GM19043 (cell line): ENCODE data around the gene LDLRAD3.

ENCODE experiments used
- ATAC-seq: cut with Tn5 transposase; IDR thresholded peaks from one replicate; pipeline ENCODE4 v1.9.1; 2021; ENCODE audit warnings: low read depth; ENCODE audit not compliant: unreplicated experiment

Gene LDLRAD3

DNA sequence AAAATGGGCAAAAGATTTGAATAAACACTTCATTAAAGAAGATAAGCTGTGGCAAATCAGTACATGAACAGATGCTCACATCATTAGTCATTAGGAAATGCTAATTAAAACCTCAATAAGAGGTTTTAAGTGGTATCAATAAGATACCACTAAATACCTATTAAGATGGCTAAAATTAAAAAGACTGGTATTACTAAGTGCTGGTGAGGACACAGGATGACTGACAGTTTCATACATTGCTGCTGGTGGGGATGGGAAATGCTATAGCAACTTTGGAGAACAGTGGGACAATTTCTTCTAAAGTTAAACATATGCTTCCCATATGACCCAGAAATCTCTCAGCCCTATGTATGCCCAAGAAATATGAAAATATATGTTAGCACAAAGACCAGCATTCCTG lies 276.1 kb downstream of the LDLRAD3 start:
- ATAC-seq, result no peak

DNA sequence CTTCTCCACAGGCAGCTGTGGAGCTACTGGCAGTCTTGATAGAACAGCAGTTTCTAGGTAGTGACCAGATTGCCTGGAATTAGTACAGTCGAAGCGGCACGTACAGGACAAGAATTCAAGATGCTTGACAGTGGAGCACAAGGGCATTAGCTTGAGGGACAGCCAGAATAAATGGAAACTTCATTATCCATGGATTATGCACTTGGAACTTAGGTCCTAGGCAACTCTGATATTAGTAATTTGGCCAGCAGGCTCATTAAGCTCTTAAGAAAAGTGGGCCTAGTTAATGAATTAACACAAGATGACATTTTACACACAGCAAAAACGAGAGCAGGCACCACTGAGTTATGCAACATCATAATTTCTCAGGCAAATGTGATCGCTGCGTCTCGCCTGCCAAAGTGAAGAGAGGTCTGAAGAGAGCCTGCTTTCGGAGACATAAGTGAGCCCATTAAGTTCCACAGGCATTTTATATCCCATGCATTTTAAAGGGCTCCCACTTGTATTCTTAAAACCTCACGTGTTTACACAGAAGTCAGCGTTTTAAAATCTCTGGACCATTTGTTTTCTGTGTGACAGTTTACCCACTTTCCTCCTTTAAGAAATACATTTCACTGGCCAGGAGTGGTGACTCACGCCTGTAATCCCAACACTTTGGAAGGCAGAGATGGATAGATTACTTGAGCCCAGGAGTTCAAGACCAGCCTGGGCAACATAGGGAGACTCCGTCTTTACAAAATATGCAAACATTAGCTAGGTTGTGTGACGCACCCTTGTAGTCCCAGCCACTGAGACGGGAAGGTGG lies 279.2 kb downstream of the LDLRAD3 start:
- no peak for ATAC-seq

DNA sequence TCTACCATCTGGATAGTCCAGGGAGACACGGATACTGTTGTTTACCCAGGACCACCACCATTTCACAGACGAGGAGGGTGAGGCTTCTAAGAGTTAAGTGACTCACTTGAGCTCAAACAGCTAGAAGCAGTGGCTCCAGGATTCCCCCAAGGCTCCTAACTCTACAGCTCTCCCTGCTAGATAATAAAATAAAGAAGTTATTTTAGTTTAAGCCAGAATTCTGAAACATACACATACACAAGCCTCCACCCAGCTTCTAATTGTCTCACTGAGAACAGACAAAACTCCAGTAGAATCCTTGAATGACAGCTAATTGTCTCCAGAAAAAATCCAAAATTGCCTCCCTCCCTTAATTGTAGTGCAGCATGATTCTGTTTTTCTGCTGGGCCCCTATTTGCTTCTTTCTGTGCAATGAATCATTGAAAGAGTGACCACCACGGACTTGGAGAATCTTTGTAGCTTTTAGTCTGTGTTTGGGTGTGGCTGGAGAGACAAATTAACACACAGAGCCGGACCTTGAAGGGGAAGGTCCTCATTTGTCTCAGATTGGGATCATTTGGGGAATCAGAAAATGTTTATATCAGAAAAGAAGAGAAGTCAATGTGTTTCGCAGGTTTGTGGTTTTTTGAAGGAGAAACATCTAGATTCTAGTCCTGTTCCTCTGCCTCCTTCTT lies 280.5 kb downstream of the LDLRAD3 start:
- no peak for ATAC-seq

DNA sequence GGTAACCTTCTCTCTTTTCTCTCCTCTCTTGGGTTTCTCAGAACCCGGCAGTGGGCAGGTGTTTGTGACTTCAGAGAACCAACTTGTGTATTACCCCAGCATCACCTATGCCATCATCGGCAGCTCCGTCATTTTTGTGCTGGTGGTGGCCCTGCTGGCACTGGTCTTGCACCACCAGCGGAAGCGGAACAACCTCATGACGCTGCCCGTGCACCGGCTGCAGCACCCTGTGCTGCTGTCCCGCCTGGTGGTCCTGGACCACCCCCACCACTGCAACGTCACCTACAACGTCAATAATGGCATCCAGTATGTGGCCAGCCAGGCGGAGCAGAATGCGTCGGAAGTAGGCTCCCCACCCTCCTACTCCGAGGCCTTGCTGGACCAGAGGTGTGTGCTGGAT lies 283.2 kb downstream of the LDLRAD3 start:
- no peak for ATAC-seq

DNA sequence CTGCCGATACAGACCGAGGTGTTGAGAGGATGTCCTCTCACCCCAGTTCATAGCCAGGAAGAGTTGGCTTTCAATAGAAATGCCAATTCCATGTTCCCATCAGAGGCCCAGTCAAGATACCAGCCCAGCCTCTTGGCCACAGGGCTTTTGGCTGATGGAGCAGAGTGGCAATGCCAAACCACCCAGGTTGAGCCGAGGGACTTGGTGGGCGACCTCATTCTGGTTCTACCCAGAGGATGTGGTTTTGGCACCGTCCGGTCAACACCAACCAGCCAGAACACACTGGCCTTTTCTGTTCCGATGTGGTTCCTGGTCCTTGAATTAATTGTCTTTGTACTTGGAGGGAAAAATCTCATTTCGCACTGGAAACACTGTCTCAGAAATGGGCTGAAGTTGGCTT lies 284.8 kb downstream of the LDLRAD3 start:
- no peak for ATAC-seq

DNA sequence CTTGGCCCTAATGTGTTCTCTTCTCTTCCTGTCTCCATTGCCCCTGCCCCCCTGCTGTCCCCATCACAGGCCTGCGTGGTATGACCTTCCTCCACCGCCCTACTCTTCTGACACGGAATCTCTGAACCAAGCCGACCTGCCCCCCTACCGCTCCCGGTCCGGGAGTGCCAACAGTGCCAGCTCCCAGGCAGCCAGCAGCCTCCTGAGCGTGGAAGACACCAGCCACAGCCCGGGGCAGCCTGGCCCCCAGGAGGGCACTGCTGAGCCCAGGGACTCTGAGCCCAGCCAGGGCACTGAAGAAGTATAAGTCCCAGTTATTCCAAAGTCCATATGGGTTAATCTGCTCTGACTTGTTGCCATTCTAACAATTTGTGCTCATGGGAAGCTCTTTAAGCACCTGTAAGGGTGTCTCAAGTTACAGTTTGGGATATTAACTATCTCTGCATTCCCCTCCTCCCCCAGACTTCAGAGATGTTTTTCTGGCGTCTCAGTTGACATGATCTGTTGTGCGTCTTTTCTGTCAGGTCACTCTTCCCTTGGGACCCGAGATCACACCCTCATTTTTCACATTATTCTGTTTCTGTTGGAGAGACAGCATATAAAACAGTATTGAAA lies 285.3 kb downstream of the LDLRAD3 start:
- no peak for ATAC-seq

DNA sequence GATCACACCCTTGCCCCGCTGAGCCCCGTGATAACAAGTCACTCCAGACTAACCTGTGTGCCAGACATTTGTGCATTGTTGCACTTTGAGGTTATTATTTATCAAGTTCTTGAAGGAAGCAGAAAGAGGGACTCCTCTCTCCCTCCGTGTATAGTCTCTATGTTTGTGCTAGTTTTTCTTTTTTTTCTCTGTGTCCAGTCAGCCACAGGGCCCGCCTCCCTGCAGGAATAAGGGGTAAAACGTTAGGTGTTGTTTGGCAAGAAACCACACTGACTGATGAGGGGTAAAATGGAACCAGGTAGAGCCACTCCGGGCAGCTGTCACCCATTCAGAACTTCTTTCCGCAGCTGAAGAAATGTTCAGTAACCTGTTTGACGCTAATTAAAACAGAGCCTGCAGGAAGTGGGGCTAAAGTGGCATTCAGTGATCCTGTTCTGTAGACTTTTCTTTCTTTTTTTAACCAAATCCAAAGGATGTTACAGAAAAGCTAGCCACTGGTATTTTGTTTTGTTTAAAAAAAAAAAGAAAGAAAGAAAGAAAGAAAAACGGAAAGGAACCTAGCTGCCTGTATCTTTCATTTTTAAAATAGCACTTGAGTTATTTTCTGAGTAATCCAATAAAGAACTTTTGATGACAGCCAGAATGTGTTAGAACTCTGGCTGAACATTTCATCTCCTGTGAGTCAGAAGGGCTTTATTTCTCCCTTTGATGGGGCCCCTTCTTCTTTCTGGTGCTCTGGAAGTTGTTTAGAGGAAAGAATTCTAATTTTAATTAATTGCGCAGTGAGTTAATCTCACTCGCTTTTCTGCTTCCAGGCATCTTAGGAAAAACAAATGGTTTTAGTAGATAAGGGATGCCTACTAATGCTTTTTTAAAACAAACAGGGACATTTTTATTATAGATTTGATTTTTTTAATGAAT lies 287.2 kb downstream of the LDLRAD3 start:
- no peak for ATAC-seq

DNA sequence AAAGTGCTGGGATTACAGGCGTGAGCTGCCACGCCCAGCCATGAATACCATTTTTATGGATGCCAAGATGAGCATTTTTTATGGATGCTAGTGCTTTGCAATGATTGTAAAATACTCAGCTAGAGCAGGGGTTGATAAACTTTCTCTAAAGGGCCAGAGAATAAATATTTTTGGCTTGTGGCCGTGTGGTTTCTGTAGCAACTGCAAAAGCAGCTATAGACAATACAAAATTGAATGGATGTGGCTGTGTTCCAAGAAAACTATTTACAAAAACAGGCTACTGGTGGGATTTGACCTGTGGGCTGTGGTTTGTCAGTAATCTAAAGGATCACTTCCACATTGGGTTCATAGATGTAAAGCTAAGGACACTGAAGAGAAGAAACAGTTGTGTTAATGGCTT lies 289.3 kb downstream of the LDLRAD3 start:
- no peak for ATAC-seq

DNA sequence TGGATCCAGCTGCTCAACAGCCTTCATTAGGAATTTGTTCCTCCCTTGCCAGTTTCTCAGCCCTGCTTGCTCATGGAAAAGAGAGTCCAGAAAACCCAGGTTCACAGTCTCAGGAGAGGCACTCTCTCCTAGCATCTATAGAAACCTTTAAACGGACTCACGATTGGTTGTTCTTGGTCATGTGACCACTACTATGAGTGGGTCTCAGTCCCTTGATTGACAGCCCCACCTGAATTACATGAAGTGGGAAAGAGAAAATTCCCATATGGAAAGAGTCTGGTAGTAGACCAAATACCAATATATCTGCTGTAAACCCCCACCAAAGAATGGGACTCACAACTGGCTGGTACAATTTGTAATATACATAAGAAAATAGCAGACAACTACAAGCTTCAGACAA lies 291.0 kb downstream of the LDLRAD3 start:
- no peak for ATAC-seq

DNA sequence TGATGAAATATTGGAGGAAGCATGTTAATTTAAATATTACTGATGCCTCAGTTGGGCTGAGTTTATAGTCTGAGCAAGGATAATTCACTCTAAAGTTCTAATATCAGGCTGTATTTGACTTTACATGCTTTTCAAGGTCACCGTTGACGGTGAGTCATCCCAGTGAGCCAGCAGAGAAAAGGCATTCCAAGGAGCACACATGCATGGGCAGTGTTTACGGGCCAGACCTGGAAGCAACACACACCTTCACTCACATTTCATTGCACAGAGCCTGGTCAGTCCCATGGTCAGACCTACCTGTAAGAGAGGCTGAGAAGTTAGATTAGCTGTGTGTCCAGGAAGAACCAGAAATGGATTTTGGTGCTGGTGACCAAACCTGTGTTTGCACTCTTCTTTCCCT lies 291.9 kb downstream of the LDLRAD3 start:
- no peak for ATAC-seq

DNA sequence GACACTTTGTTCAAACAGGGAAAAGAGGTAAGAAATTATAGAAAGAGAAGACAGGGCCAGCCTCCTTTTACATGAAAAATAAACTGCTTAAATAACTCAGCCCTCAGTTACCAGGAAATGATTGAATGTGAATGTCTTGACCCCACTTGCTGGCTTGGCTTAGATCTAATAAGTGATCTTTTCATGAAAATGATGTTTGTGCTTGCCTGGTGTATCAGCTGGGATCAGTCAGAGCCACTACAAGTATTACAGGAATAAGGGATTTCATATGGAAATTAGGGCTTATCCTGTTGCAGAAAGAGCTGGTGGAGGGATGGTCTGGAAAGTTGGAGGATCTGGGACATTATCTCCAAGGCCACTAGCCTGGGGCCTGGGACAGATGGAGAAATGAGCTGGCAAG lies 293.5 kb downstream of the LDLRAD3 start:
- no peak for ATAC-seq

DNA sequence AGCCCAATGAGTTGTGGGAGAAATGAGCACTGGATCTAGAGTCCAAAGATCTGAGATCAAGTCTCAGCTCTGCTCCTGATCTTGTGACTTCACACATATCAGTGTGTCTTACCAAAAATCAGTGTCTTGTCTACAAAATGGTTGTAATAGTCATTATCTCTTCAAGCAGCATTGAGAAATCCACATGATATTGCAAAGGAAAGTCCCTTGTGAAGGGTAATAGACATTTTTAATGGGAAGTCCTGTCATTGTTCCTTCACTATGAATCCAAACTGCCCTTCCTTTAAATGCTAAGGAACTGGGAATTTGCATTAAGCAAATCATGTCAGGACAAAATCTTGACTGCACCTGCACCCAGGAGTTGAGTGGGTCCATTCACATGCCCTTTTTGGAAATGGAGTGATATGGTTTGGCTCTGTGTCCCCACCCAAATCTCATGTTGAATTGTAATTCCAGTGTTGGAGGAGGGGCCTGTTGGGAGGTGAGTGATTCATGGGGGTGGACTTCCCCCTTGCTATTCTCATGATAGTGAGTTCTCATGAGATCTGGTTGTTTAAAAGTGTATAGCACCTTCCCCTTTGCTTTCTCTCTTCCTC lies 294.3 kb downstream of the LDLRAD3 start:
- ATAC-seq, result no peak

DNA sequence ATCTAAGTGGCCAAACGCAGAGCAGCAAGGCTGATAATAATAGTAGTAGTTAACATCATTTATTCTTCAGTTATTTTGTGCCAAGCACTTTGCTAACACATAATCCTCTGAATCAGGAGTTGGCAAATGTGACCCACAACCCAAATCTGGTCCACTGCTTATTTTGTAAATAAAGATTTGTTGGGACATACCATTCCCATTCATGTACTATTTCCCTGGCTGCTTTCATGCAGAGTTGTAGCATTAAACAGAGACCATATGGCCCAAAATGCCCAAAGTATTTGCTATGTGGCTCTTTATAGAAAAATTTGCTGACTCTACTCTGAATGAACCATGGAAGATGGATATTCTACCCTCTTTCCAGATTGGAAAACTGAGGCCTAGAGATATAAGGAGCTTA lies 295.0 kb downstream of the LDLRAD3 start:
- ATAC-seq, result no peak

DNA sequence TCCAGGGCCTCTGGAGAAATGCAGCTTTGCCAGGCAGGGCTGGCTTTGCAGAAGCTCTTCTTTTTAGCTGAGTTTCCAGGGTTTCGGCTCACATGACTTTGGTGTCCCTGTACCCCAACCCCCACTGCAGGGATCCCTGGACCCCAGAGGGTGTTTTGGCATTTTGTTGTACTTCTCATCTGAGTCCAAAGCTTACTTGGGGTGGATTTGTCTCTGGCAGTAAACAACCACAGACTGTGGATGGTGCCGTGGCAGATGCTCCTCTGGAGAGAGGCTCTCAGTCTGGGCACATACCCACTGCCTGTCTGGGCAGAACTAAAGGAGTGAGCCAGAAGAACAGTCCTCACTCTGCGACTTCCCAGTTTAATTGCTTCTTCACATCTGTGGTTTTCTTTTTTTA lies 295.8 kb downstream of the LDLRAD3 start:
- ATAC-seq, result no peak

DNA sequence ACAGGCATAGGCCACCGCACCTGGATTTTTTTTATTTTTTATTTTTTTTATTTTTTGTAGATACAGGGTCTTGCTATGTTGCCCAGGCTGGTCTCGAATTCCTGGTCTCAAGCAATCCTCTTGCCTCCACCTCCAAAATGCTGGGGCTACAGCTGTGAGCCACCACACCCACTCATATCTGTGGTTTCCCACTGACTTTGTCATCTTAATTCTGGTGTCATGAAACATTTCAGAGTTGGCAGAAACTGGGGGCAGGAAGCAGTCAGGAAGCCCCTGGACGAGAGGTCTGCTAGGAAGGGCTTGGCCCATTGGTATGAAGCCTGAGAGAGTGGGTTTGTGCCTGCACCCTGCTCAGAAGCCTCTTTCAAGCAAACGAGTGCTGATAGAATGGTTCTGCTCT lies 296.3 kb downstream of the LDLRAD3 start:
- no peak for ATAC-seq

DNA sequence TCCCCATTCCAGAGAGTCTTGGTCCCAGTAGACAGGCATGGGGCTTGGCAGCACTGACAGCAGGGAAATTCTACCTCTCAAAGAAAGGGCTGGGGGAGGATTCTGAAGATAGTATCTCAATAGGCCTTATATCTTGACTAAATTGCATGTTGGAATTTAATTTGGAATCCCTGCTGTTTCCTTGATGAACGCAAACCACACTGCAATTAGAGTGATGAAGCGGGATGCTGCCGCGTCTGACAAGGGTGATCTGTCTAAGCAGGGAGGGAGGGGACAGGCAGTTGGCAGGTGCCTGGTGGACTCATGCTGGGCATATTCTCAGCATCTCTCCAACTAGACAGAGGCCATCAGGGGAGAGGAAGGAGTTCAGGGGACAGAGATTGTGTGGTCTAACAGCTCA lies 296.9 kb downstream of the LDLRAD3 start:
- ATAC-seq, result no peak

DNA sequence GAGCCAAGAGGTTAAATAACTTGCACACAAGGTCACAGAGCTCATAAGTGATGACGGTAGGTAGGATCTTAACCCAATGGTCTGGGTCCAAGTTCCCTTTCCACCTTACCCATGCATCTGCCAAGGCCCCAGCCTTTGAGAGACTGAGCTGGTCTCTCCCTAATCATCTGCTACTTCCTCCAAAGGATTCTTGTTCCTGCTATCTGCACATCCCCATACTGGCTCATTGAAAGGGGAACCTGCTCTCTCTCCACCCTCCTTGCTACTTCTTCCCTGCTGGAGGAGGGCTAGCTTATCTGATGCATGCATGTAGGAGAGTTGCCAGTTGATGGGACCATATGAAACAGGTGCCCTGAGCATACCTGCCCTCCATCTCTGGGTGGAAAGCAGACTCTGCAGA lies 297.6 kb downstream of the LDLRAD3 start:
- no peak for ATAC-seq

DNA sequence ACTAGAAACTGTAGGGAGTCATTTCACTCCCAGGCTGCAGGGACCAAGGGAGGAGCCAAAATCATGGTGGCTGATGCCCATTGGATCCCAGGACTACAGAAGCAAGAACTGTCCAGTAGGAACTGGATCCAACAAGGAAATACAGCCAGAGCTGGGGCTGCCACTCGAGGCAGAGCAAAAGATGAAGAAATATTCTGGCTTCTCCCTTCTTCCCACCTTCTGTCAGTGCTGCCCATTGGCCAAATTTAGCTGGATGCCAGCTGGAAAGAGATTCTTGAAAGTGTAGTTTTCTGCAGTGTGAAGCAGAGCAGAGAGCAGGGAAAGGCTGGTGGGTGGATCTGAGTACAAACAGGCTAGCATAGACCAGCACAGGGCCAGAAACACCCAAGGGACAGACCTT lies 299.8 kb downstream of the LDLRAD3 start:
- no peak for ATAC-seq

DNA sequence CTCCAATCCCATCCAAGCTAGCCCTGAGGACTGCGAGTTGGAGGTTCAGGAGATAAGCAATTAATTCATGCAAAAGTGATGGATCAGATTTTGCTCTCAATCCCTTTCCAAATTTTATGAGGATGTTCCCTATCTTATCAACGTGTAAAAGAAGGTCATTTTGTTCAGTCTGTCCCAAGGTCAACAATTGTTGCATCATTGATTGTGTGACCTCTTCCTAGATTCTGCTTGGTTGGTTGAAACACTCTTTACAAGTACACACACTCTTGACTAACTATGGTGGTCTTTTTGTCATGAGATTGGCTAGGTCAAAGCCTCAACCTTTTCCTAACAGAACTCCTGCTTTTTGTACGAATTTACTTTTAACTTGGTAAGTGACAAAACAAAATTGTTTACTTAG lies 303.6 kb downstream of the LDLRAD3 start:
- ATAC-seq, result no peak

DNA sequence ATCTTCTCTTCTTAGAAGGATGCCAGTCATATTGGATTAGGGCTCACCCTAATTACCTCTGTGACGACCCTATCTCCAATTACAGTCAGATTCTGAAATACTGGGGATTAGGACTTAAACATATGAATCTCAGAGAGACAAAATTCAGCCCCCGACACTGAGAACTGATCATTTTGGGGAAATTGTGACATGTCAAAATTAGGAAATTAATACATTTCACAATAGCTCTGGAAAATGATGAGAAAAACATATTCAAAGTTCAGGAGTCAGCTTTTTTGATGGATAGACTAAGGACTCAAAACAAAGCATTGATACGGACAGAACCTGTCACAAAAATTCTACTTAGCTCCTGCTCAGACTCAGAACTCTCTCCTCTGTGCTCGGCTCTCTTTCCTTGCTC lies 304.6 kb downstream of the LDLRAD3 start:
- ATAC-seq, result no peak
